HG03469 (cell line): ENCODE results near the gene RHOD.

ENCODE experiments used
- ATAC-seq: cut with Tn5 transposase; IDR thresholded peaks from one replicate; pipeline ENCODE4 v1.9.1; 2021; ENCODE audit warnings: mild to moderate bottlenecking, moderate library complexity, moderate number of reproducible peaks; ENCODE audit not compliant: unreplicated experiment

RHOD gene

GRCh38 chr11:67031791-67032561 lies 24.7 kb upstream of the RHOD start:
- no peak for ATAC-seq

- no peak for ATAC-seq
Observed at GRCh38 chr11:67032830-67033551, 23.7 kb upstream of the RHOD start.

- no peak for ATAC-seq
Observed at GRCh38 chr11:67033661-67034166, 22.9 kb upstream of the RHOD start.

GRCh38 chr11:67034350-67034749 lies 22.3 kb upstream of the RHOD start:
- no peak for ATAC-seq

GRCh38 chr11:67040147-67040546 lies 16.5 kb upstream of the RHOD start:
- no peak for ATAC-seq

- no peak for ATAC-seq
Observed at GRCh38 chr11:67041602-67042001, 15.0 kb upstream of the RHOD start.

GRCh38 chr11:67043572-67044349 lies 12.9 kb upstream of the RHOD start:
- no peak for ATAC-seq

- no peak for ATAC-seq
Observed at GRCh38 chr11:67044496-67044895, 12.2 kb upstream of the RHOD start.

- no peak for ATAC-seq
Observed at GRCh38 chr11:67045314-67045713, 11.3 kb upstream of the RHOD start.

- ATAC-seq = no peak
Observed at GRCh38 chr11:67048515-67049130, 8.0 kb upstream of the RHOD start.

GRCh38 chr11:67050139-67050538 lies 6.5 kb upstream of the RHOD start:
- no peak for ATAC-seq

- ATAC-seq = no peak
Observed at GRCh38 chr11:67051180-67051893, 5.3 kb upstream of the RHOD start.

GRCh38 chr11:67051945-67052488 lies 4.6 kb upstream of the RHOD start:
- no peak for ATAC-seq

- ATAC-seq = no peak
Observed at GRCh38 chr11:67052891-67053290, 3.8 kb upstream of the RHOD start.

- ATAC-seq = no peak
Observed at GRCh38 chr11:67053896-67054329, 2.7 kb upstream of the RHOD start.

- ATAC-seq = no peak
Observed at GRCh38 chr11:67054346-67054835, 2.3 kb upstream of the RHOD start.

- no peak for ATAC-seq
Observed at GRCh38 chr11:67054836-67055523, 1.7 kb upstream of the RHOD start.

GRCh38 chr11:67055812-67056211 lies 835 bp upstream of the RHOD start:
- ATAC-seq = no peak

GRCh38 chr11:67057205-67057672 lies 592 bp downstream of the RHOD start:
- ATAC-seq = no peak
